GM18517 (cell line): ENCODE measurements around the gene NACA.
"Not testable (repeated sequence)": the region's sequence is repeated elsewhere in the genome, so short reads cannot be mapped to it uniquely, and the experiment has no call there.

Experiments used
- ATAC-seq: cut with Tn5 transposase; IDR thresholded peaks from one replicate; pipeline ENCODE4 v1.9.1; 2021; ENCODE audit warnings: mild to moderate bottlenecking, moderate library complexity; ENCODE audit not compliant: unreplicated experiment

NACA gene

DNA sequence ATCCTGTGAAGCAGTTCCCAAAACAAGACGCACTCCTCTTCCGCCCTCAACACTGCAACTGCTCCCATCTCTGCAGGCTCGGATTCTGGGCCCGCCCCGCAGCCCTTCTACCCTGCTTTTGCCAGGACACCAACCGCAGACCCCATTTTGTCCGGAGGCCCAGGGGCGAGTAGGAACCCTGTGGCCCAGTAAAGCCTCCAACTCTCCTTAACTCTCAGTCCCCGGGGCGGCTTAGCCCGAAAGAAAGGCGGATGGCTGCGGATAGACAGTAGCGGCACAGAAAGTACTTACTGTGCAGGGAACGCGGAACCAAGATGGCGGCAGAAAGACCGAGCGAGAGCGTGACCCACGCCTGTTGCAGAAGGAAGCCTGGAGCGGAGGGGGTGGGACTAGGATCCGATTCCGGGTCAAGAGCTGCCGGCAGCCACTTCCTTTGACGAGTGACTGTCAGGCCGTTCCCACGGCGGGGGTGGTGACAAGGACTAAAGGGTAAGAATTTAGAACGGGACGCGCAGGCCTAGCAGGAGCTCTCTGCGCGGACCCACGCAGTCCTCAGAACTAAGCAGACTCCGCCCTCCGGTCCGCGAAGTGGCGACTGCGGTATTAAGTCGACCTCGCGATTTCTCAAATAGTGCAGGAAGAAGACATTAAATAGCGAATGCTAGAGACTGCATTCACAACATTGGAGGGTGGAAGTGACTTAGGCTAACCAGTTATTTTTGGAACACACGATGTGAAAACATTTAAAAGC lies at the start of gene NACA:
TSS of gene NACA (minus strand) at position 328 of the 751 bp plus-strand sequence. CDS start 778 bp downstream, outside the sequence.
- peak; percentile 86 for ATAC-seq

DNA sequence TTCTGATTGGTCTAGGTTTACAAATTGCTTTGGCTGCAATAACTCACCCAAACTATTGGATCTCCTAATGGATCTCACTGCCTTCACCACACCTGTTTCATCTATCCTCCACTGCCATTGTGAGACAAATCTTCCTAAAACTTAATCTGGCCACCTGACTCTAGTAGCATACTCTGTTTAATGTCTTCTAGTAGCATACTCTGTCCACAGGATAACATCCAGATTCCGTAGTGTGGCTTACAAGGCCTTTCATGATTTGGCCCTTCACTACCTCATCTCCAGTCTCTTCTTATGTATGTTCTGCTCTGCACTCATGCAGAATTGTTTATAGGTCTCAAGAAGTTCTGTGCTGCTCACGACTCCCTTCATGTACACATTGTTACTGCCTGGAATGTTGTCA lies 48.0 kb upstream of the NACA start:
- ATAC-seq, result no peak

DNA sequence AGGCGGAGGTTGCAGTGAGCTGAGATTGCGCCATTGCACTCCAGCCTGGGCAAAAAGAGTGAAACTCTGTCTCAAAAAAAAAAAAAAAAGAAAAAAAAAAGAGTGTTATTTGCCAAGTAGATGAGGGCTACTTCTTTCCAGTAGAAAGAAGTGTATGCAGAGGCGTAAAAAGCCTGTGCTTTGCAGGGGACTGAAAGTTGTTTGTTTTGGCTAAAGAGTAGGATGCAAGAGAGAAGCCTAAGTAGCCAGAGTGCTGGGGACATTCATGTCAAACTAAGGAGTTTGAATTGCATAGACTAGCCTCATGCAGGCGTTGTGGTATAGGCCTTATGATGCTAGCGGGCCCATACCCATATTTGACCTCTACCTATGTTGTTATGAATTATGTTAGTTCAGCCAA lies 47.5 kb upstream of the NACA start:
- ATAC-seq, result no peak

DNA sequence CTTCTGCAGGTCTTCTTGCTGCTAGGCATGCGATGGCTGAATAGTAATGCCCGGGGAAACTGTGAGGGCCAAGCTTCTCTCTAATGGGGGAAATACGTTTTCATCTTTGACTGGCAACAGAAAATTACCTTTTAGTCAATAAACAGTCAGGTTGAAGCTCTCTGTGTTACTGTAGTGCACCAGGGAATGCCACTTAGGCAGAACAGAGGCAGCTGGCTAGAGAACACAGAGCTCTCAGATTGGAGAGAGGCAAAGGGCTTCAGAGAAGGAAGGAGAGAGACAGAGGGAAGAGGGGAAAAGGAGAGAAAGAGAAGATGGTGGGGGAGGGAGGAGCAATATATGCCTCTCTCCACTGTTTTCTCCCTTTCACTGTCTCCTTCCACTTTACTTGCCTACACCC lies 44.8 kb upstream of the NACA start:
- ATAC-seq, result no peak

DNA sequence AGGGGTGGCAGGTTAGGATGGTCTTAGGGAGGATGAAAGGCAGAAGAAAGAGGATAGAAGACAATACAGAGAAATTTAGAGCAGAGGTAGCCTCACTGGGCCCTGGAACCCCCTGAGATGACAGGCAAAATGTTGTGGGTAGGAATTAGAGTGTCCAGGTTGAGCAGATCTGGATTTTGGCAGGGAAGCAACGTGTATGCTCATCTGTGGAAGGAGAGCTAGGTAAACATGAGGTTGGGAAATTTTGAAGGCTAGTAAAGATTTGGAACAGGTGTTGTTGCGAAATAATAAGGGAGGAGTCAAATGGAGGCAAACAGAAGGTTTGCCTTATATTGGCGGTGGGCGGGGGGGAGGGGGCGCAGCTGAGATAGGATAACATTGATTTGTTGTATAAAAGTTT lies 43.3 kb upstream of the NACA start:
- ATAC-seq, result no peak

DNA sequence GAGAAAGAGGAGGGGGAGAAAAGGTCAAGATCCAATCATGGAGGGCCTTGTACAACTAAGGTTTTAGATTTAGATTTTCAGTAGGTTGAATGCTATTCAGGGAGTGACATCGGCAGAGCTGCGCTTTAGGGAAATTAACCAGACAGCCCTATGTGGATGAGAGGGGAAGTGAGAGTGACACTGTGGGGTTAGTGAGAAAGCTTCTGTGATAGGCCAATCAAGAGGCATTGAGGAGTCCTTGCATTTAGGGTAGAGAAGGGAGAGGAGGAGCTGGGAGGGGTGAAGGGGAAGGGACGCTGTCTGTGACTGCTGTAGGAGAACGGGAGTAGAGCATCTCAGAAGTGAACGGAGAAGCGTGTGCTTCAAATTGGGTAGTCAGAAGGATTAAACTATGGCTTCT lies 41.4 kb upstream of the NACA start:
- peak; percentile 99 for ATAC-seq

DNA sequence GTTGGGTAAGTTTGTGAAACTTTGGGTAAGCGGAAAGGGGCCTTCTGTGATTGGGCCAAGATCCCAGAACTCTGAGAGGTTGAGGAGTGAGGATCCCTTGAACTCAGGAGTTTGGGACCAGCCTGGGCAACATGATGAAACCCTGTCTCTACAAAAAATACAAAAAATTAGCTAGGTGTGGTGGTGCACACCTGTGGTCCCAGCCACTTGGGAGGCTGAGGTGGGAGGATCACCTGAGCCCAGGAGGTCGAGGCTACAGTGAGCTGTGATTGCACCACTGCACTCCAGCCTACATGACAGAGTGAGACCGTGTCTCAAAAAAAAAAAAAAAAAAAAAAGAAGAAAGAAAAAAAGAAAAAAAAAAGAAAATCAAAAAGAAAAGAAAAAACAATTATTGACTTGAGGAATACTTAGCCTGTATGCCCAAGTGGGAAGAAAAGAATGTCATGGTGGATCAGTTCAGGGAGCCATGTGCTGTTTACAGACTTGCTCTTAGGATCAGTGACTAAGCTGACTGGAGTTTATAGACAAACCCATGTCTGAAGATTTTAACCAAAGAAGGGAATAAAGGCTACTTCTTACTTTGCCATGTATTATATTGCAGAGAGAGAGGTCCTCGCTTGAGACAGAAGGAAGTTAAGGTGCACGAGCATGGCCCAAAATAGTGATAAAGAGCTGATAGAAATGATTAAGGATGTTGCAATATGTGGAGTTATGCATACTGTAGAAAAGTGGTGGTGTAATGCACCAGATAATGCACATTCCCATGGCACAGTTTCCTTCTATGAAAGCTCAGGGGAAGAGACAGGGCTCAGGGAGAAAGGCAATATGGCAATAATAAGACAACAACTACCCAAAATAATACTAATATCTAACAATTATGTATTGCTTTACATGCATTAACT lies 38.9 kb upstream of the NACA start:
- no peak for ATAC-seq

DNA sequence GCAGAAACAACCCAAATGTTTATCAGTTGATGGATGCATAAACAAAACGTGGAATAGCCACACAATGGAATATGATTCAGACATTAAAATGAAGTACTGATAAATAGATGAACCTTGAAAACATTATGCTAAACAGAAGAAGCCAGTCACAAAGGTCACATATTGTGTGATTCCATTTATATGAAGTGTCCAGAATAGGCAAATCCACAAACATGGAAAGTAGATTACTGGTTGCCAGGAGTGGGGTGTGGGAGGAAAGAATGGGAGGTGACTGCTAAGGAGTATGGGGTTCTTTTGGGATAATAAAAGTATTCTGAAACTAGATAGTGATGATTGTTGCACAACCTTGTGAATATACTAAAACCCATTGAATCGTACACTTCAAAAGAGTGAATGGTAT lies 36.7 kb upstream of the NACA start:
- ATAC-seq, result no peak

DNA sequence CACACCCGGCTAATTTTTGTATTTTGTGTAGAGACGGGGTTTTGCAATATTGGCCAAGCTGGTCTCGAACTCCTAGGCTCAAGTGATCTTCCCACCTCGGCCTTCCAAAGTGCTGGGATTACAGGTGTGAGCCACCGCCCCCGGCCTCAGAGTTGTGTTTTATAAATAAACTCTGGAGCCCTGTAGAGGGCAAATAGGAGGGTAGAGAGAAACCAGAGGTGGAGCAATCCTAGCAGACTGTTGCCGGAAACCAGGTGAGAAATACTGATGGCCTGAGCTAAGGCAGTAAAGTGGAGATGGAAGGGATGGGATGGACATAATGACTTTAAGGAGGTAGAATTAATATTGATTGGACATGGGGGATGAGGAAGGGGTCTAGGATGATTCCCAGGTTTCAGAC lies 35.4 kb upstream of the NACA start:
- ATAC-seq, result no peak

DNA sequence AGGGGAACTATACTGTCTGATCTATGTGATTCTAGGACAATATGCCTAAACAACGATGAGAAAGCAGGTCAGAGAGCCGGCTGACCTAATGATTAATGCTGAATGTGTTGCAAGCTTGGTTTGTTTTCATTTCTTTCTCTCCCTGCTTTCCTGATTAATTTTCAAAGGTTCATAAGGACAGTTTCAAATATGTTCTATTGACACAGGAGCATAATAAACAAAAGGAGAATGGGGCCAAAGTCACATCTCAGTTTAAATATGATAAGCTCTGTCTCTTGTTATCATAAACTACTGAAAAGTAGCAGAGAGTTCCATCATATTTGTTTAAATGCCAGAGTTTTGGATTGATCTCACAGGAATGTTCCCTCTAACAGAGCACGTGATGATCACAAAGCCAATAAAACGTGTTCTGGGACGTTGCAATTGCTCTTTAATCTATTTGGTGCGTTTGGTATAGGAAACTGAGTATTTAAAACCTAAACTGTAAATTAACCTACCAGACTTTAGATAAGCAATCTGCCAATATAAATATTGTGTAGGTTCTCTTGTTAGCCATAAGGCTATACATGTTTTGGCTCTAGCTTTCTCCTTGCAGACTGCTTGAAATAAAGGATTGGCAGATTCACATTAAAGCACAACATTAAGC lies 34.3 kb upstream of the NACA start:
- no peak for ATAC-seq

DNA sequence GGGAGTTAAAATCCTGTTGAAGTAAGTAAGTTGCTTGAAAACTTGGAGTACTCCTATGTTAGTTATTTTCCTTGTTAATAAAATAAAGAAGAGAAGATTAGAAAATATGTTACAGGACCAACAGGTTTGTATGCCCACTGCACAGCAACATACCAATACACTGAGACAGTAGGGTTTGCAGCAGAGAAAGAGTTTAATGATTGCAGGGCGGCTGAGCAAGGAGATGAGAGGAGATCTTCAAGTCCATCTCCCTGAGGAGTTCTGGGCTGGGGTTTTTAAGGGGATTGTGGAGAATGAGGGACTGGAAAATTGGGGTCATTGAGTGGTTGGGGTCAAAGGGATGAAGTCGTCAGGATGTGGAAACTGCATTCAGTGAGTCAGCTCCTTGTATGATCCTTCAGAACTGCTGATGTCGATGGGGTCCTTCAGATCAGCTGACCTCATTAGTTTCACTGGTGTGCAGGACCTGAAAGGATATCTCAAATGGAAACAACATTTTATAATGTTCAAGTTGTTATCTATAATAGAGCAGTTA lies 33.7 kb upstream of the NACA start:
- ATAC-seq, result no peak

DNA sequence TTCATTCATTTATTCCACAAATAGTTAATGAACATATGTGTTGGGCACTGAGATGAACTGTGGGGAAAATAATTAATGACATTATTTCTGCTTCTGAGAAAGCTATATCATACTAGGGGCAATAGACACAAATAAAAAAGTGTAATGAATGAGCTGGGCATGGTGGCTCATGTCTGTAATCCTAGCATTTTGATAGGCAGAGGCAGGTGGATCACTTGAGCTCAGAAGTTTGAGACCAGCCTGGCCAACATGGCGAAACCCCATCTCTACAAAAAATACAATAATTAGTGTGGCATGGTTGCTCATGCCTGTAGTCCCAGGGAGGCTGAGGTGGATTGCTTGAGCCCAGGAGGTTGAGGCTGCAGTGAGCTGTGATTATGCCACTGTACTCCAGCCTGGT lies 32.9 kb upstream of the NACA start:
- not testable (repeated sequence) for ATAC-seq

DNA sequence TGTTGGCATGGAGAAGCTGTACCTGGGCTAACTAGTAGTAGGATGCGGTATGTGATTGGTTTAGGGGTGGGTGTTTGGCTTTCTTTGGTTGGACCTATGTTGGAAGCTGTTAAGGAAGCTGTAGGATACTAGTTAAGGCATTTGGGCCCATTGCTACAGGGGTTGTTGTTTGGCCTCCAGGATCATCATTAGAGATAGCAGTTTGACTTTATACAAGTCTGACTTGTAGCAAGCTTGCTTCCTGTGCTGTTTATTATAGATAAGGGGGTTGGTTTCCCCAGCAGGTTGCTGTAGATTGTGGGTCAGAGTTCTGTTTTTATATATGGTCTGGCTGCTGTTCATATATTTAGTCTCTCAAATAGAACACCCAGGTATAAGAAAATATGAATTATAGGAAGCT lies 28.5 kb upstream of the NACA start:
- ATAC-seq, result no peak

DNA sequence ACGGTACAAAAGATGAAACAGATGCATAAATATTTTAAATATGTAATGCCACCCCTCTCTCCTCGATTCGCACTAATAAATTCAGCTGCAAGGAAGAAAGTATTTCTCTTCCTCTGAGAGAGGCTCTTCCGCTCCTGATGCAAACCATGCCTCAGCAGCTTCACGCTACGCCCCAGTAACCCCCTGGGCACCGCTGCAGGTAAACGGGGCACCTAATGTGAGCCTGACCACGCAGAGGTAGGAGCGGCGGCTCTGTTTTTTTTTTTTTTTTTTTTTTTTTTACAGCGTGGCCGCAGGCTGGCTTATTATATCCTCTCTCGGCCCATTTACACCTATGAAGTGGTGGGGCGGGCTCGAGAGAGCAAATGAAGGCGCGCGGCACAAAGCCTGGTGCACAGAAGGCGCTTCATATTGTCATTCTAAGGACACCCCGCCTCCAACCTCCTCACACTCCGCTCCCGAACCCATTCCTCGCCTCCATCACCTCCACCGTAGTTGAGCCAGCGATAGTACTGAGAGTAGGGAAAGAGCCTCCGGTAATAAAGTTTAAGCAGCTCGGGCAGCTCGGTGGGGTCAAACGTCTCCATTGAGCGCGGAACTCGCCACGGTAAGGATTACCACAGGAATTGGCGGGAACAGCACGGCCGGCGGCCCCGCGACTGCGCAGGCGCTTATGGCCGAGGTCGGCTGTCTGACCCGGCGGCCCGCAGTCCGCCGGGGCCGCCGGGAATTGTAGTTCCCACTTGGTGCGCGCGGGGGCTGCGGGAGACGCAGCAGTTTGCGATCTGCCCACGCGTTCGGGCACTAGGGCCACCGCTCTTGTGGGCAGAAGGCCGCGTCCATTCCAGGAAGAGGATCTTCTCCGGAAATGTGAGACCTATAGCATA lies 26.9 kb upstream of the NACA start, which contains the start of gene PRIM1:
TSS of gene PRIM1 (minus strand) at position 612 of the 887 bp plus-strand sequence. CDS start at position 587, 25 bp downstream.
- peak; percentile 49 for ATAC-seq

DNA sequence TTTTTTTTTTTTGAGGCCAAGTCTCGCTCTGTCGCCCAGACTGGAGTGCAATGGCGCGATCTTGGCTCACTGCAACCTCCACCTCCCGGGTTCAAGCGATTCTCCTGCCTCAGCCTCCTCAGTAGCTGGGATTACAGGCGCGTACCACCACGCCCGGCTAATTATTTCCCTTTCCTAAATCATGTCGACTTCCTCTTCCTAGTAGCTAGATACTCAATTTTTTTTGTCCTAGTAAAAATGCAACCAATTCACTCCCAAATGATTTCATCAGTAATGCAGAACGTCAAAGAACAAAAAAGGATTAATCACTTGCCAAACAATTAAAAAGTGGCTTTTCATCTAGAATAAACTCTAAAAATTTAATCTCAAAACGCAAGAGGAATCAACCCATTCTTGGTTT lies 25.5 kb upstream of the NACA start:
- ATAC-seq, result not testable (repeated sequence)

DNA sequence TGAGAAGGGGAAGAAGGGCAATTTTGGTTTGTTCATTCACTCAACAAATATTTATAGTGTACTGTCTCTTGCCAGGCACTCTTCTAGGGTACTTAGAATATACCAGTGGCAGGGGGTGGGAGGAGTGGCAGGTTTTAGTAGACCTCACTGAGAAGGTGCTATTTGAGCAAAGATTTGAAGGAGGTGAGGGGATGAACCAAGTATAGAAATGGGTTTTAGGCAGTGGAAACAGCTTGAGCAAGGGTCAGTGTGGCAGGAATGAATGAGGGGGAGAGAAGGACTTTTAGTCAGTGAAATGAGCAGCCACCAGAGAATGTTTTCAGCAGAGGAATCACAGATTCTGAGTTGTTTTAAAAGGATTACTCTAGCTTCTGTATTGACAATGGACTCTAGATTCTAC lies 24.8 kb upstream of the NACA start:
- no peak for ATAC-seq

DNA sequence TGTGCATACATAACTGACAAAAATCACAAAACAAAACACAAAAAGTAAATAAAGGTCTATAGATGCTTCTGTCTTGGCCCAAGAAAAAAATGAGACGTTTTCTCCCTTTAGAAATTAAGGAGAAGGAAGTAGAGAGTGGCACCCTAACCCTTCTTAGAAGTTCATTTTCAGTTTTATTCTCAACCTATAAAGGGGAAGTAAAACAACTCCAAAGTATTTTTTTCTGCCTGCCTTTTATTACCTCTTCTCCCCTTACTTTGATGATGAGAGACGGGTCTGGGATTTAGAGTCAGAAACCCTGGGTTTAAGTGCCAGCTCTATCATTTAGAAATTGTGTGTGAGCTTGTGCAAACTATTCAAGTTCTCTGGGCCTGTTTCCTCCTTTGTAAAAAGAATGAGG lies 24.3 kb upstream of the NACA start:
- no peak for ATAC-seq

DNA sequence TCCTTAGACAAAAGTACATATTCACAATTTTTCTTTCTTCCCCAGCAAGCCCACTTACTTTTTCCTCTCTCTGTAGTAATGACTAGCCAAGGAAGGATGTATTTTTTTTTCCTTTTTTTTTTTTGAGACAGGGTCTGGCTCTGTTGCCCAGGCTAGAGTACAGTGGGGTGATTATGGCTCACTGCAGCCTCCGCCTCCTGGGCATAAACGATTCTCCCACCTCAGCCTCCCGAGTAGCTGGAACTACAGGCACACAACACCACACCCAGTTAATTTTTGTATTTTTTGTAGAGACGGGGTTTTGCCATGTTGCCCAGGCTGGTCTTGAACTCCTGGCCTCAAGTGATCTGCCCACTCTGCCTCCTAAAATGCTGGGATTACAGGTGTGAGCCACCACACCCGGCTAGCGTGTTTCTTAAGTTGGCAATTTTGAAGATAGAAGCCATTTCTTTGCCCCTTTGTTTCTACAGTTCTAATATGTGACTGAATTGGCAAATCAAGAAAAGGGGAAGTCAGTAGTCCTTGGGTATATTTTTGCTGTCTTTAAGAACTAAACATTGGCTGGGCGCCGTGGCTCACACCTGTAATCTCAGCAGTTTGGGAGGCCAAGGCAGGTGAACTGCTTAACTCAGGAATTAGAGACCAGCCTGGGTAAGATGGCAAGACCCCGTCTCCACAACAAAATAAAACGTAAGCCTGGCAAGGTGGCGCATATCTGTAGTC lies 3.2 kb upstream of the NACA start:
- no peak for ATAC-seq

DNA sequence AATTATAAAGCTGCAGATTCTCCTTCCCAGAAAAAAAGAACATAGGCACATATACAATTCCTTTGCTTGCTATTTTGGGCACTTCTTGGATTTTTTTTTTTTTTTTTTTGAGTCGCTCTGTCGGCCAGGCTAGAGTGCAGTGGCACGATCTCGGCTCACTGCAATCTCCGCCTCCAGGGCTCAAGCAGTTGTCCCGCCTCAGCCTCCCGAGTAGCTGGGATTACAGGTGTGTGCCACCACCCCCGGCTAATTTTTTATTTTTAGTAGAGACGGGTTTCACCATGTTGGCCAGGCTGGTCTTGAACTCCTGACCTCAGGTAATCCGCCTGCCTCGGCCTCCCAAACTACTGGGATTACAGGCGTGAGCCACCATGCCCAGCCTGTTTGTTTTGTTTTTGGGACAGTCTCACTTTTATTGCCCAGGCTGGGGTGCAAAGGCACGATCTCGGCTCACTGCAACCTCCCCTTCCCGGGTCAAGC lies 1.1 kb upstream of the NACA start:
- not testable (repeated sequence) for ATAC-seq
